HepG2 (cell line): ENCODE measurements around the gene HSPA14. TPM values are rescaled to one million over a fixed set of nuclear protein-coding genes. Genes with fewer than 3 reads are reported as not detected.

ENCODE experiments used
- DR1 ChIP-seq: sonication (generic); formaldehyde crosslinking; IDR thresholded peaks from 2 replicates; pipeline ENCODE4 v1.8.0; 2021; ENCODE audit warnings: mild to moderate bottlenecking, missing genetic modification reagents, inconsistent platforms
- GFI1 ChIP-seq: sonication (generic); formaldehyde crosslinking; IDR thresholded peaks from 2 replicates; pipeline ENCODE4 v1.5.0; 2020; ENCODE audit warnings: missing genetic modification reagents, mild to moderate bottlenecking, borderline replicate concordance
- HIC2 ChIP-seq: sonication (generic); formaldehyde crosslinking; IDR thresholded peaks from 2 replicates; pipeline ENCODE4 v1.9.0; 2022; ENCODE audit warnings: low read depth, missing genetic modification reagents
- IKZF4 ChIP-seq: sonication (generic); formaldehyde crosslinking; IDR thresholded peaks from 2 replicates; pipeline ENCODE4 v1.5.1; 2020; ENCODE audit warnings: borderline replicate concordance, mild to moderate bottlenecking, low read depth, missing genetic modification reagents; ENCODE audit errors: not compliant biosample characterization
- JUN ChIP-seq: sonication (generic); formaldehyde crosslinking; IDR thresholded peaks from 2 replicates; pipeline ENCODE4 v1.4.0; 2020; ENCODE audit warnings: mild to moderate bottlenecking, missing genetic modification reagents
- JUNB ChIP-seq: sonication (generic); formaldehyde crosslinking; IDR thresholded peaks from 2 replicates; pipeline ENCODE4 v1.8.0; 2022; ENCODE audit warnings: missing genetic modification reagents, mild to moderate bottlenecking, borderline replicate concordance
- NFYB ChIP-seq: sonication (generic); formaldehyde crosslinking; IDR thresholded peaks from 2 replicates; pipeline ENCODE4 v1.4.0; 2020; ENCODE audit warnings: missing genetic modification reagents
- POGK ChIP-seq: sonication (generic); formaldehyde crosslinking; conservative IDR thresholded peaks from 2 replicates; pipeline ENCODE4 v1.8.0; 2022; ENCODE audit warnings: mild to moderate bottlenecking, moderate library complexity, missing genetic modification reagents
- PRMT3 ChIP-seq: sonication (generic); formaldehyde crosslinking; IDR thresholded peaks from 2 replicates; pipeline ENCODE4 v1.8.1; 2022; ENCODE audit warnings: low read depth, mild to moderate bottlenecking, moderate library complexity, missing genetic modification reagents, borderline replicate concordance
- SALL2 ChIP-seq: sonication (generic); formaldehyde crosslinking; IDR thresholded peaks from 2 replicates; pipeline ENCODE4 v1.8.1; 2023; ENCODE audit warnings: mild to moderate bottlenecking, missing genetic modification reagents, inconsistent platforms
- SIX4 ChIP-seq: sonication (generic); formaldehyde crosslinking; IDR thresholded peaks from 2 replicates; pipeline ENCODE4 v1.4.0; 2020; ENCODE audit warnings: missing genetic modification reagents
- TRIM22 ChIP-seq: fragments of 450-650 bp; IDR thresholded peaks from 2 replicates; pipeline ENCODE4 v1.6.1; 2017
- USF2 ChIP-seq, 2 experiments: sonication (generic) in 1 of 2; formaldehyde crosslinking in 1 of 2; IDR thresholded peaks; 2 replicates each; pipeline versions ENCODE4 v1.5.1 to v1.6.1; 2011 to 2020; ENCODE audit warnings: borderline replicate concordance in 1 of 2, low read depth in 1 of 2, low read length in 1 of 2, mild to moderate bottlenecking in 1 of 2, missing genetic modification reagents in 1 of 2, moderate library complexity in 1 of 2
- ZFP82 ChIP-seq: sonication (generic); formaldehyde crosslinking; IDR thresholded peaks from 2 replicates; pipeline ENCODE4 v1.5.1; 2020; ENCODE audit warnings: mild to moderate bottlenecking, missing genetic modification reagents, borderline replicate concordance
- ZNF331 ChIP-seq: sonication (generic); formaldehyde crosslinking; IDR thresholded peaks from 2 replicates; pipeline ENCODE4 v1.4.0; 2020; ENCODE audit warnings: missing genetic modification reagents
- ZNF430 ChIP-seq: sonication (generic); formaldehyde crosslinking; IDR thresholded peaks from 2 replicates; pipeline ENCODE4 v1.9.0; 2021; ENCODE audit warnings: mild to moderate bottlenecking, missing genetic modification reagents
- ZNF781 ChIP-seq: sonication (generic); formaldehyde crosslinking; IDR thresholded peaks from 2 replicates; pipeline ENCODE4 v1.5.1; 2020; ENCODE audit warnings: borderline replicate concordance, mild to moderate bottlenecking, missing genetic modification reagents; ENCODE audit errors: not compliant biosample characterization
- ZXDC ChIP-seq: sonication (generic); formaldehyde crosslinking; IDR thresholded peaks from 2 replicates; pipeline ENCODE4 v1.5.0; 2020; ENCODE audit warnings: mild to moderate bottlenecking, missing genetic modification reagents
- polyA plus RNA-seq, 8 experiments: library from polyadenylated mRNA; depleted of rRNA in 3 of 8; stranded (reverse) in 7 of 8; unstranded in 1 of 8; fragments of >200 nt; fragmentation: Illumina TruSeq in 4 of 8; extraction: Trizol in 4 of 8; gene quantifications; 2 replicates each; pipeline versions ENCODE4 v1.2.1 to v1.2.3, GENCODE V29; 2011 to 2016; ENCODE audit warnings: low read depth in 4 of 8, missing spikeins in 1 of 8, mixed read lengths in 1 of 8; ENCODE audit not compliant: insufficient read depth in 1 of 8
- total RNA-seq, 5 experiments: library from RNA; depleted of rRNA; stranded (reverse); fragments of >200 nt; fragmentation: Illumina TruSeq; extraction: Trizol; gene quantifications; 2 replicates each; pipeline ENCODE4 v1.2.3, GENCODE V29; 2016; ENCODE audit warnings: low read depth in 1 of 5

HSPA14 gene
- total and polyA plus RNA-seq, 2 of the 13 experiments (the other 11 are each of a cell fraction or from before 2014, with no cell fraction given), result 10.7 to 29.8 TPM

- TF ChIP-seq ZFP82 (0 out of 2 replicates have a peak, but pooled peaks have one; percentile 38), IKZF4 (no peak), ZNF331 (CRISPR knock-in tag) (no peak), ZNF781 (CRISPR knock-in tag) (no peak), JUN (no peak), NFYB (CRISPR knock-in tag) (no peak), SALL2 (CRISPR knock-in tag) (no peak; the same call in 1 of the 2 replicates), GFI1 (no peak), JUNB (CRISPR knock-in tag) (no peak), HIC2 (CRISPR knock-in tag) (no peak), DR1 (CRISPR knock-in tag) (no peak), SIX4 (no peak), TRIM22 (no peak), USF2 (IDR thresholded peaks at IDR 0.05; ENCODE audit: low read depth, low read length) (no peak), USF2 (CRISPR knock-in tag; IDR thresholded peaks at IDR 0.05; ENCODE audit: borderline replicate concordance) (no peak), POGK (CRISPR knock-in tag) (no peak), PRMT3 (CRISPR knock-in tag) (no peak), ZNF430 (no peak), ZXDC (no peak)
Measured at GRCh38 chr10:14879124-14879927, 41.2 kb downstream of the HSPA14 start (continued).
